ENCODE results near the gene TMEM223.

DNA sequence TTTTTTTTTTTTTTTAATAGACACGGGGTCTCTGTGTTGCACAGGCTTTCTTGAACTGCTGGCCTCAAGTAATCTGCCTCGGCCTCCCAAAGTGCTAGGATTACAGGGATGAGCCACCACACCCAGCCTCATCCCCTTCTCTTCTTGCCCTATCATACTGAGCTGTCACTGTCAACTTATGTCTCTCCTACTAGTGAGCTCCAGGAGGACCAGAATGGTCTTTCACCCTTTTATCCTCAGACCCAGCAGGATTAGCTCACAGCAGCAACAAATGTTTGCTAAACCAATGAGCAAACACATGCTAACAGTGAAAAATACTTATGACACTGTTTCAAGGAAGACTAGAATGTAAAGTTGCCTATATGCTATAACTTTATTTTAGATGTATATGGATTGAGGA, 19.9 kb upstream of the TMEM223 start:
- TF ChIP-seq, protein P1, sequence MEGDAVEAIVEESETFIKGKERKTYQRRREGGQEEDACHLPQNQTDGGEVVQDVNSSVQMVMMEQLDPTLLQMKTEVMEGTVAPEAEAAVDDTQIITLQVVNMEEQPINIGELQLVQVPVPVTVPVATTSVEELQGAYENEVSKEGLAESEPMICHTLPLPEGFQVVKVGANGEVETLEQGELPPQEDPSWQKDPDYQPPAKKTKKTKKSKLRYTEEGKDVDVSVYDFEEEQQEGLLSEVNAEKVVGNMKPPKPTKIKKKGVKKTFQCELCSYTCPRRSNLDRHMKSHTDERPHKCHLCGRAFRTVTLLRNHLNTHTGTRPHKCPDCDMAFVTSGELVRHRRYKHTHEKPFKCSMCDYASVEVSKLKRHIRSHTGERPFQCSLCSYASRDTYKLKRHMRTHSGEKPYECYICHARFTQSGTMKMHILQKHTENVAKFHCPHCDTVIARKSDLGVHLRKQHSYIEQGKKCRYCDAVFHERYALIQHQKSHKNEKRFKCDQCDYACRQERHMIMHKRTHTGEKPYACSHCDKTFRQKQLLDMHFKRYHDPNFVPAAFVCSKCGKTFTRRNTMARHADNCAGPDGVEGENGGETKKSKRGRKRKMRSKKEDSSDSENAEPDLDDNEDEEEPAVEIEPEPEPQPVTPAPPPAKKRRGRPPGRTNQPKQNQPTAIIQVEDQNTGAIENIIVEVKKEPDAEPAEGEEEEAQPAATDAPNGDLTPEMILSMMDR (IDR thresholded peaks at IDR 0.05): no peak
- TF ChIP-seq, protein P2, sequence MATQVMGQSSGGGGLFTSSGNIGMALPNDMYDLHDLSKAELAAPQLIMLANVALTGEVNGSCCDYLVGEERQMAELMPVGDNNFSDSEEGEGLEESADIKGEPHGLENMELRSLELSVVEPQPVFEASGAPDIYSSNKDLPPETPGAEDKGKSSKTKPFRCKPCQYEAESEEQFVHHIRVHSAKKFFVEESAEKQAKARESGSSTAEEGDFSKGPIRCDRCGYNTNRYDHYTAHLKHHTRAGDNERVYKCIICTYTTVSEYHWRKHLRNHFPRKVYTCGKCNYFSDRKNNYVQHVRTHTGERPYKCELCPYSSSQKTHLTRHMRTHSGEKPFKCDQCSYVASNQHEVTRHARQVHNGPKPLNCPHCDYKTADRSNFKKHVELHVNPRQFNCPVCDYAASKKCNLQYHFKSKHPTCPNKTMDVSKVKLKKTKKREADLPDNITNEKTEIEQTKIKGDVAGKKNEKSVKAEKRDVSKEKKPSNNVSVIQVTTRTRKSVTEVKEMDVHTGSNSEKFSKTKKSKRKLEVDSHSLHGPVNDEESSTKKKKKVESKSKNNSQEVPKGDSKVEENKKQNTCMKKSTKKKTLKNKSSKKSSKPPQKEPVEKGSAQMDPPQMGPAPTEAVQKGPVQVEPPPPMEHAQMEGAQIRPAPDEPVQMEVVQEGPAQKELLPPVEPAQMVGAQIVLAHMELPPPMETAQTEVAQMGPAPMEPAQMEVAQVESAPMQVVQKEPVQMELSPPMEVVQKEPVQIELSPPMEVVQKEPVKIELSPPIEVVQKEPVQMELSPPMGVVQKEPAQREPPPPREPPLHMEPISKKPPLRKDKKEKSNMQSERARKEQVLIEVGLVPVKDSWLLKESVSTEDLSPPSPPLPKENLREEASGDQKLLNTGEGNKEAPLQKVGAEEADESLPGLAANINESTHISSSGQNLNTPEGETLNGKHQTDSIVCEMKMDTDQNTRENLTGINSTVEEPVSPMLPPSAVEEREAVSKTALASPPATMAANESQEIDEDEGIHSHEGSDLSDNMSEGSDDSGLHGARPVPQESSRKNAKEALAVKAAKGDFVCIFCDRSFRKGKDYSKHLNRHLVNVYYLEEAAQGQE (IDR thresholded peaks at IDR 0.05; ENCODE audit: insufficient read depth in 1 of 2, low read depth in 2 of 2, low read length in 1 of 2): no peak
- no peak for TF ChIP-seq POLR2AphosphoS5 (IDR thresholded peaks at IDR 0.05; ENCODE audit: low read depth, low read length)
- no peak for TF ChIP-seq SIN3A (IDR thresholded peaks at IDR 0.05; ENCODE audit: borderline replicate concordance, insufficient read depth, low read depth, low read length)
- TF ChIP-seq TCF7L2 (IDR thresholded peaks at IDR 0.05; ENCODE audit: low read depth, low read length): no peak

All from Panc1 (cell line).